Naive thymus-derived CD4-positive, alpha-beta T cell (primary cell): ENCODE data around the gene DGKZ. TPM values are rescaled to one million over a fixed set of nuclear protein-coding genes. Genes with fewer than 3 reads are reported as not detected.

ENCODE experiments used
- ATAC-seq: fragments of 150-1000 bp; cut with Tn5 transposase; 2 replicates; pipeline ENCODE4 v1.10.0; 2021; ENCODE audit warnings: mild to moderate bottlenecking, moderate library complexity
- CTCF ChIA-PET: fragments of 350-600 bp; sonication (Branson Sonifier 250); formaldehyde crosslinking; loops from one replicate; lab custom pipeline; 2021; ENCODE audit warnings: antibody characterized with exemption; lab: Charles Lee
- POLR2A ChIA-PET: fragments of 350-600 bp; sonication (Branson Sonifier 250); formaldehyde crosslinking; loops from one replicate; lab custom pipeline; 2021; ENCODE audit warnings: antibody characterized with exemption, inconsistent platforms; lab: Charles Lee
- DNase-seq, 9 donors: peaks; one replicate each; pipeline versions ENCODE4 v3.0.0 to v3.0.0-alpha.2; 2020 to 2022; ENCODE audit warnings: mixed read lengths in 1 of 9
- H3K27ac ChIP-seq: one replicate; pipeline ENCODE4 v1.7.0; 2013; ENCODE audit warnings: mild to moderate bottlenecking, low read depth, low read length, moderate library complexity
- H3K27me3 ChIP-seq, 2 donors: one replicate each; pipeline ENCODE4 v1.7.0; 2013; ENCODE audit warnings: low read length in 2 of 2, mild to moderate bottlenecking in 2 of 2, moderate library complexity in 2 of 2; ENCODE audit not compliant: control insufficient read depth in 2 of 2, insufficient read depth in 2 of 2
- H3K36me3 ChIP-seq, 3 experiments: 1 replicate in 2 of 3; 2 replicates in 1 of 3; pipeline ENCODE4 v1.7.0; 2013; ENCODE audit warnings: low read length in 3 of 3, mild to moderate bottlenecking in 3 of 3, moderate library complexity in 1 of 3; ENCODE audit not compliant: insufficient read depth in 3 of 3, control insufficient read depth in 2 of 3
- H3K4me1 ChIP-seq, 2 donors: one replicate each; pipeline ENCODE4 v1.7.0; 2013; ENCODE audit warnings: low read length in 2 of 2, mild to moderate bottlenecking in 2 of 2, moderate library complexity in 1 of 2; ENCODE audit not compliant: control insufficient read depth in 2 of 2, insufficient read depth in 2 of 2
- H3K4me3 ChIP-seq: 2 replicates; pipeline ENCODE4 v1.7.0; 2013; ENCODE audit warnings: mild to moderate bottlenecking, low read length
- H3K9me3 ChIP-seq, 3 experiments: 1 replicate in 2 of 3; 2 replicates in 1 of 3; pipeline ENCODE4 v1.7.0; 2013; ENCODE audit warnings: low read length in 3 of 3; ENCODE audit not compliant: control insufficient read depth in 2 of 3
- H3K27ac Mint-ChIP-seq, 9 donors: one replicate each; pipeline ENCODE4 v1.8.0; 2020 to 2022; ENCODE audit warnings: mixed read lengths in 9 of 9, mild to moderate bottlenecking in 8 of 9, moderate library complexity in 5 of 9, inconsistent platforms in 2 of 9
- H3K27me3 Mint-ChIP-seq, 5 donors: one replicate each; pipeline ENCODE4 v1.8.0; 2021 to 2022; ENCODE audit warnings: mixed read lengths in 5 of 5, mild to moderate bottlenecking in 1 of 5
- H3K36me3 Mint-ChIP-seq, 5 donors: one replicate each; pipeline ENCODE4 v1.8.0; 2020 to 2022; ENCODE audit warnings: mixed read lengths in 5 of 5, mild to moderate bottlenecking in 3 of 5, inconsistent platforms in 1 of 5
- H3K4me1 Mint-ChIP-seq, 7 donors: one replicate each; pipeline ENCODE4 v1.8.0; 2020 to 2022; ENCODE audit warnings: mixed read lengths in 7 of 7, mild to moderate bottlenecking in 3 of 7, inconsistent platforms in 1 of 7
- H3K4me3 Mint-ChIP-seq, 10 donors: one replicate each; pipeline ENCODE4 v1.8.0; 2020 to 2022; ENCODE audit warnings: mild to moderate bottlenecking in 10 of 10, mixed read lengths in 10 of 10, moderate library complexity in 6 of 10, inconsistent platforms in 2 of 10
- H3K9me3 Mint-ChIP-seq, 11 donors: one replicate each; pipeline ENCODE4 v1.8.0; 2020 to 2022; ENCODE audit warnings: mixed read lengths in 11 of 11, mild to moderate bottlenecking in 4 of 11, inconsistent platforms in 1 of 11, moderate library complexity in 1 of 11
- intact Hi-C, 2 donors: fragments of 100-400 bp; cut with micrococcal nuclease; formaldehyde crosslinking; loops; one replicate each; pipeline ENCODE4 v1.15.1; 2023
- polyA plus RNA-seq, 2 donors: library from polyadenylated mRNA; unstranded; fragments of 300-500 nt; fragmentation: Illumina TruSeq; gene quantifications; one replicate each; pipeline ENCODE4 v1.2.3, GENCODE V29; 2021
- total RNA-seq, 6 experiments: library from RNA in 5 of 6; stranded (reverse) in 5 of 6; gene quantifications; 1 replicate in 5 of 6; 2 replicates in 1 of 6; pipeline ENCODE4 v1.2.3 and lab custom pipeline; 2021 to 2026

DGKZ gene
- total and polyA plus RNA-seq, 7 experiments from 2014 or later, result 41.5 to 291 (median 261) TPM

- no peak overlapping the region for H3K4me3 ChIP-seq
- CTCF ChIA-PET, result interaction anchor here (2.5 to 16.7 kb wide), 3 partner anchors 6 to 29 kb away, joined by 6 to 302 read pairs (median 302); partner anchors contain the start of gene DGKZ
- intact Hi-C loops, result no loop called here
- H3K27me3 Mint-ChIP-seq, result no peaks in the 10 kb centered on the region
- H3K27ac Mint-ChIP-seq, result peak overlapping the region in 7 of 9 donors; percentile 29 to 97 (median 87)
- peaks cover 0 to 23% (median 0%) of the 10 kb centered on the region in 3 experiments for H3K36me3 ChIP-seq
- no peaks in the 10 kb centered on the region for H3K9me3 ChIP-seq
- peak overlapping the region in 3 of 10 donors; percentile 23 to 49 (median 48) for H3K4me3 Mint-ChIP-seq
- ATAC-seq (no peak), DNase-seq (no peak)
- H3K27me3 ChIP-seq, result no peaks in the 10 kb centered on the region
- peaks cover 49 to 56% of the 10 kb centered on the region in 2 donors for H3K4me1 ChIP-seq
- POLR2A ChIA-PET, result interaction anchor here (0.9 to 12.1 kb wide), 2 partner anchors 9 kb away, joined by 3 to 226 read pairs; partner anchors contain the start of gene DGKZ
- H3K36me3 Mint-ChIP-seq, result peaks cover 0 to 10% (median 4%) of the 10 kb centered on the region in 5 donors
- peaks cover 48 to 87% (median 68%) of the 10 kb centered on the region in 7 donors for H3K4me1 Mint-ChIP-seq
- H3K9me3 Mint-ChIP-seq, result peaks cover 0 to 2% (median 0%) of the 10 kb centered on the region in 11 donors
- H3K27ac ChIP-seq, result peak overlapping the region; percentile 58
These were observed 10.2 kb downstream of the DGKZ start for GRCh38 chr11:46357483-46357936.

- intact Hi-C loops, result no loop called here
- ChIA-PET CTCF (interaction anchor here (1.2 to 14.0 kb wide), 4 partner anchors 11 to 256 kb away, joined by 3 to 302 read pairs (median 6); partner anchors contain the start of gene DGKZ), POLR2A (interaction anchor here (0.7 to 12.1 kb wide), 2 partner anchors 11 to 458 kb away, joined by 3 to 226 read pairs; partner anchors contain the start of gene DGKZ)
- H3K4me3 Mint-ChIP-seq, result peak overlapping the region in 6 of 10 donors; percentile 29 to 87 (median 84)
- H3K4me1 ChIP-seq, result peaks cover 32 to 53% of the 10 kb centered on the region in 2 donors
- H3K4me1 Mint-ChIP-seq, result peaks cover 37 to 84% (median 62%) of the 10 kb centered on the region in 7 donors
- DNase-seq (no peak), ATAC-seq (no peak)
- H3K9me3 Mint-ChIP-seq, result peaks cover 0 to 2% (median 0%) of the 10 kb centered on the region in 11 donors
- H3K4me3 ChIP-seq, result no peak overlapping the region
- no peaks in the 10 kb centered on the region for H3K9me3 ChIP-seq
- no peaks in the 10 kb centered on the region for H3K27me3 ChIP-seq
- peaks cover 0 to 40% (median 0%) of the 10 kb centered on the region in 3 experiments for H3K36me3 ChIP-seq
- peak overlapping the region; percentile 60 for H3K27ac ChIP-seq
- peaks cover 0 to 13% (median 0%) of the 10 kb centered on the region in 5 donors for H3K36me3 Mint-ChIP-seq
- peak overlapping the region in 7 of 9 donors; percentile 26 to 96 (median 91) for H3K27ac Mint-ChIP-seq
- no peaks in the 10 kb centered on the region for H3K27me3 Mint-ChIP-seq
These were observed 12.7 kb downstream of the DGKZ start for GRCh38 chr11:46359953-46360352.

- ChIA-PET CTCF (interaction anchor here (0.6 to 14.0 kb wide), 5 partner anchors 12 to 322 kb away, joined by 3 to 302 read pairs (median 4); partner anchors contain the start of gene DGKZ), POLR2A (interaction anchor here (1.2 to 12.1 kb wide), 3 partner anchors 12 to 66 kb away, joined by 3 to 226 read pairs (median 4); partner anchors contain the start of gene DGKZ)
- Histone ChIP-seq H3K27ac (peak overlapping the region; percentile 78), H3K36me3 (peaks cover 0 to 49% (median 0%) of the 10 kb centered on the region in 3 experiments), H3K4me1 (peaks cover 32 to 53% of the 10 kb centered on the region in 2 donors), H3K4me3 (peak overlapping the region; percentile 71), H3K27me3 (no peaks in the 10 kb centered on the region), H3K9me3 (no peaks in the 10 kb centered on the region)
- Mint-ChIP-seq H3K36me3 (peaks cover 0 to 13% (median 0%) of the 10 kb centered on the region in 5 donors), H3K27ac (peak overlapping the region; percentile 80 to 96 (median 92)), H3K27me3 (no peaks in the 10 kb centered on the region), H3K4me3 (peak overlapping the region; percentile 78 to 92 (median 86)), H3K4me1 (peaks cover 39 to 87% (median 71%) of the 10 kb centered on the region in 7 donors), H3K9me3 (peaks cover 0 to 2% (median 0%) of the 10 kb centered on the region in 11 donors)
- ATAC-seq (peak; percentile 47), DNase-seq (no peak)
- intact Hi-C loops, result loop anchor here (1.0 kb wide), 1 partner anchor 9 kb away; no protein-coding TSS in a partner anchor
These were observed 13.6 kb downstream of the DGKZ start for GRCh38 chr11:46360878-46361277.

GRCh38 chr11:46361283-46362155, 14.3 kb downstream of the DGKZ start:
- Histone ChIP-seq H3K27ac (peak overlapping the region; percentile 78), H3K27me3 (no peaks in the 10 kb centered on the region), H3K4me3 (peak overlapping the region; percentile 71), H3K9me3 (no peaks in the 10 kb centered on the region), H3K36me3 (peaks cover 0 to 49% (median 0%) of the 10 kb centered on the region in 3 experiments), H3K4me1 (peaks cover 30 to 50% of the 10 kb centered on the region in 2 donors)
- ChIA-PET CTCF (interaction anchor here (0.6 to 14.0 kb wide), 4 partner anchors 12 to 321 kb away, joined by 3 to 302 read pairs (median 4); partner anchors contain the start of gene DGKZ), POLR2A (interaction anchor here (0.9 to 12.1 kb wide), 4 partner anchors 13 to 66 kb away, joined by 3 to 226 read pairs (median 4); partner anchors contain the start of gene DGKZ)
- peaks cover 0 to 2% (median 0%) of the 10 kb centered on the region in 11 donors for H3K9me3 Mint-ChIP-seq
- peak; percentile 89 for ATAC-seq
- peak overlapping the region; percentile 78 to 92 (median 86) for H3K4me3 Mint-ChIP-seq
- H3K27me3 Mint-ChIP-seq, result no peaks in the 10 kb centered on the region
- peak overlapping the region; percentile 80 to 96 (median 92) for H3K27ac Mint-ChIP-seq
- DNase-seq, result peak in 8 of 9 donors; percentile 66 to 81 (median 71)
- H3K36me3 Mint-ChIP-seq, result peaks cover 0 to 8% (median 0%) of the 10 kb centered on the region in 5 donors
- intact Hi-C loops, result loop anchor here (1.0 kb wide), 1 partner anchor 9 kb away; no protein-coding TSS in a partner anchor
- H3K4me1 Mint-ChIP-seq, result peaks cover 39 to 83% (median 67%) of the 10 kb centered on the region in 7 donors

GRCh38 chr11:46362156-46363030, 15.1 kb downstream of the DGKZ start:
- no peaks in the 10 kb centered on the region for H3K9me3 Mint-ChIP-seq
- no peaks in the 10 kb centered on the region for H3K9me3 ChIP-seq

More at GRCh38 chr11:46362156-46363030, 15.1 kb downstream of the DGKZ start:
- ChIA-PET POLR2A (interaction anchor here (0.9 to 12.1 kb wide), 4 partner anchors 14 to 67 kb away, joined by 3 to 226 read pairs (median 4); partner anchors contain the start of gene DGKZ), CTCF (interaction anchor here (14.0 kb wide), 1 partner anchor 13 kb away, joined by 302 read pairs; the partner anchor contains the start of gene DGKZ)
- DNase-seq, result no peak
- Mint-ChIP-seq H3K4me3 (peak overlapping the region; percentile 75 to 92 (median 86)), H3K4me1 (peaks cover 36 to 79% (median 64%) of the 10 kb centered on the region in 7 donors), H3K27ac (peak overlapping the region; percentile 51 to 95 (median 85)), H3K36me3 (peaks cover 0 to 3% (median 0%) of the 10 kb centered on the region in 5 donors), H3K27me3 (no peaks in the 10 kb centered on the region)
- peak overlapping the region; percentile 71 for H3K4me3 ChIP-seq
- peaks cover 0 to 41% (median 0%) of the 10 kb centered on the region in 3 experiments for H3K36me3 ChIP-seq
- H3K27me3 ChIP-seq, result no peaks in the 10 kb centered on the region
- no peak for ATAC-seq
- peaks cover 28 to 47% of the 10 kb centered on the region in 2 donors for H3K4me1 ChIP-seq
- intact Hi-C loops, result no loop called here
- peak overlapping the region; percentile 78 for H3K27ac ChIP-seq
